ENCODE results near the gene GNAL. TPM values are rescaled to one million over a fixed set of nuclear protein-coding genes. Genes with fewer than 3 reads are reported as not detected.

The GNAL gene
- total RNA-seq, 1 donor from 2014 or later: 4.5 TPM

GRCh38 chr18:11760498-11761167 is 71.6 kb downstream of the GNAL start:
- Mint-ChIP-seq H3K27ac (ENCODE audit: unreplicated experiment) (no peak overlapping the region), H3K4me3 (ENCODE audit: unreplicated experiment) (no peak overlapping the region), H3K36me3 (ENCODE audit: low read depth, unreplicated experiment) (no peaks in the 10 kb centered on the region), H3K9me3 (ENCODE audit: unreplicated experiment) (no peaks in the 10 kb centered on the region), H3K4me1 (ENCODE audit: low read depth, unreplicated experiment) (no peaks in the 10 kb centered on the region), H3K27me3 (ENCODE audit: low read depth, unreplicated experiment) (peaks cover 15% of the 10 kb centered on the region)
- Histone ChIP-seq H3K4me3 (ENCODE audit: insufficient read depth, low read depth, low read length) (no peak overlapping the region), H3K4me2 (ENCODE audit: low read length) (no peak overlapping the region), H4K20me1 (ENCODE audit: insufficient read depth, low read length) (no peaks in the 10 kb centered on the region), H3K9ac (ENCODE audit: low read length) (no peak overlapping the region), H3K79me2 (ENCODE audit: insufficient read depth, low read length) (no peaks in the 10 kb centered on the region), H3K4me1 (ENCODE audit: insufficient read depth, low read length) (no peaks in the 10 kb centered on the region), H3K27me3 (ENCODE audit: insufficient read depth, low read length) (no peaks in the 10 kb centered on the region), H2AFZ (ENCODE audit: low read depth, low read length) (no peak overlapping the region), H3K36me3 (ENCODE audit: insufficient read depth, low read length) (no peaks in the 10 kb centered on the region), H3K27ac (ENCODE audit: low read depth, low read length) (no peak overlapping the region), H3K9me3 (ENCODE audit: insufficient read depth, low read depth, low read length) (no peaks in the 10 kb centered on the region)
- FAIRE-seq (no peak), DNase-seq (ENCODE audit: low read depth) (no peak)
- no peak for TF ChIP-seq EZH2 (IDR thresholded peaks at IDR 0.05; ENCODE audit: insufficient read depth, low read length)
- no peak for TF ChIP-seq CTCF (IDR thresholded peaks at IDR 0.05; ENCODE audit: insufficient read depth, low read depth, low read length)

GRCh38 chr18:11761553-11761952 is 72.5 kb downstream of the GNAL start:
- Histone ChIP-seq H3K4me3 (ENCODE audit: insufficient read depth, low read depth, low read length) (no peak overlapping the region), H3K79me2 (ENCODE audit: insufficient read depth, low read length) (no peaks in the 10 kb centered on the region), H3K36me3 (ENCODE audit: insufficient read depth, low read length) (no peaks in the 10 kb centered on the region), H4K20me1 (ENCODE audit: insufficient read depth, low read length) (no peaks in the 10 kb centered on the region), H3K4me2 (ENCODE audit: low read length) (no peak overlapping the region), H3K27ac (ENCODE audit: low read depth, low read length) (no peak overlapping the region), H3K27me3 (ENCODE audit: insufficient read depth, low read length) (no peaks in the 10 kb centered on the region), H3K9ac (ENCODE audit: low read length) (no peak overlapping the region), H2AFZ (ENCODE audit: low read depth, low read length) (no peak overlapping the region), H3K9me3 (ENCODE audit: insufficient read depth, low read depth, low read length) (no peaks in the 10 kb centered on the region), H3K4me1 (ENCODE audit: insufficient read depth, low read length) (no peaks in the 10 kb centered on the region)
- FAIRE-seq (no peak), DNase-seq (ENCODE audit: low read depth) (no peak)
- TF ChIP-seq EZH2 (IDR thresholded peaks at IDR 0.05; ENCODE audit: insufficient read depth, low read length): no peak
- TF ChIP-seq CTCF (IDR thresholded peaks at IDR 0.05; ENCODE audit: insufficient read depth, low read depth, low read length): no peak
- peaks cover 3% of the 10 kb centered on the region for H3K4me1 Mint-ChIP-seq (ENCODE audit: low read depth, unreplicated experiment)
- no peak overlapping the region for H3K4me3 Mint-ChIP-seq (ENCODE audit: unreplicated experiment)
- H3K27ac Mint-ChIP-seq (ENCODE audit: unreplicated experiment): no peak overlapping the region
- no peaks in the 10 kb centered on the region for H3K9me3 Mint-ChIP-seq (ENCODE audit: unreplicated experiment)
- peaks cover 15% of the 10 kb centered on the region for H3K27me3 Mint-ChIP-seq (ENCODE audit: low read depth, unreplicated experiment)
- no peaks in the 10 kb centered on the region for H3K36me3 Mint-ChIP-seq (ENCODE audit: low read depth, unreplicated experiment)

GRCh38 chr18:11762429-11762828 is 73.4 kb downstream of the GNAL start:
- H3K27ac ChIP-seq (ENCODE audit: low read depth, low read length): no peak overlapping the region

More at GRCh38 chr18:11762429-11762828, 73.4 kb downstream of the GNAL start:
- no peak for DNase-seq (ENCODE audit: low read depth)
- no peaks in the 10 kb centered on the region for H3K9me3 Mint-ChIP-seq (ENCODE audit: unreplicated experiment)
- no peaks in the 10 kb centered on the region for H3K9me3 ChIP-seq (ENCODE audit: insufficient read depth, low read depth, low read length)
- no peaks in the 10 kb centered on the region for H4K20me1 ChIP-seq (ENCODE audit: insufficient read depth, low read length)
- H3K4me1 ChIP-seq (ENCODE audit: insufficient read depth, low read length): no peaks in the 10 kb centered on the region
- peaks cover 2% of the 10 kb centered on the region for H3K27me3 ChIP-seq (ENCODE audit: insufficient read depth, low read length)
- no peaks in the 10 kb centered on the region for H3K36me3 Mint-ChIP-seq (ENCODE audit: low read depth, unreplicated experiment)
- no peak for TF ChIP-seq CTCF (IDR thresholded peaks at IDR 0.05; ENCODE audit: insufficient read depth, low read depth, low read length)
- TF ChIP-seq EZH2 (IDR thresholded peaks at IDR 0.05; ENCODE audit: insufficient read depth, low read length): no peak
- peaks cover 9% of the 10 kb centered on the region for H3K27me3 Mint-ChIP-seq (ENCODE audit: low read depth, unreplicated experiment)
- no peak overlapping the region for H3K4me3 ChIP-seq (ENCODE audit: insufficient read depth, low read depth, low read length)
- no peaks in the 10 kb centered on the region for H3K79me2 ChIP-seq (ENCODE audit: insufficient read depth, low read length)
- FAIRE-seq: no peak
- no peak overlapping the region for H3K4me3 Mint-ChIP-seq (ENCODE audit: unreplicated experiment)
- no peak overlapping the region for H2AFZ ChIP-seq (ENCODE audit: low read depth, low read length)
- no peak overlapping the region for H3K27ac Mint-ChIP-seq (ENCODE audit: unreplicated experiment)
- no peak overlapping the region for H3K4me2 ChIP-seq (ENCODE audit: low read length)
- H3K9ac ChIP-seq (ENCODE audit: low read length): no peak overlapping the region
- H3K36me3 ChIP-seq (ENCODE audit: insufficient read depth, low read length): no peaks in the 10 kb centered on the region
- H3K4me1 Mint-ChIP-seq (ENCODE audit: low read depth, unreplicated experiment): peaks cover 5% of the 10 kb centered on the region
